ENCODE data around the gene GGA1. TPM values are rescaled to one million over a fixed set of nuclear protein-coding genes. Genes with fewer than 3 reads are reported as not detected.

GGA1 gene
- total and polyA plus RNA-seq, 9 of the 15 experiments (the other 6 are each of a cell fraction or from before 2014, with no cell fraction given): 1.5 to 69.5 (median 31.6) TPM

DNA sequence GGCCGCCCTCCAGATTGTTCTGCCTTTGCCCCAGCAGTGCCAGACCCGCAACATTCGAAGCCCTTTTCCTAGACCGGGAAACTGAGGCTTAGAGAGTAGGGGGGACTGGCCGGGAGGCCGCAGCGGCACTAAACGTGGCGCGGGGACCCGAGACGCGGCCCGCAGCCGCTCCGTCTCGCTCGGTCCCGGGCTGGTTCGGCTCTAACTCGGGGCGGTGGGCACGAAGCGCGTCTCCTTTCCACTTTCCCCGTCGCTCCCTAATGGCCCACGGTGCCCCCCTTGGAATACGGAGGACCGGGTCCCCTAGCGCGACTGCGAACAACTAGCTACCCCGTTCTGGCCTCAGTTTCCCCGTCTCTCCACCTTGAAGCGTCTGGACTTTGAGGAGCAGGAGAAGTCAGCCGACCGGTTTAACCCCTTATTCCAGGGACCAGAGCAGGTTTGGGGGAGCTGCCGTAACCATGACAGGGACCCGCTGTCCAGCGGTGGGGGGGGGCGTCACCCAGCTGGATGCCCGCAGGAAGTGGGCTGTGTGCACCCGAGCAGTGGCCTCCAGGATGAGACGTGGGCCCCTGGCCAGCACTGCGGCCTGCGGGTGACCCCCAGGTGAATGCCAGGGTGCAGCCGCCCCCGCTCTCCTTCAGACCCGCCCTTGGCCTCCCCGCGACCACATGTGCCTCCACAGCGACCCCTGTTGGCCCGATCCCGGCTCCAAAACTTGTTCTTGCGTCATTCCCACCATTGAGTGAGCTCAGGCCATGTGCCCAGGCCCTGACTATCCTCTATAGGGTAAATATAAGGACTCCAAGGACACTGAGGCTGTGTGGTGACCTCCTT, 47.2 kb upstream of the GGA1 start (continued):
- TF ChIP-seq ZNF592 (IDR thresholded peaks at IDR 0.05) (peak; percentile 96), KDM2B (CRISPR knock-in tag; IDR thresholded peaks at IDR 0.05) (no peak), POLR2A (conservative IDR thresholded peaks at IDR 0.05) (peak; percentile 61; the same call in 1 of the 2 replicates), ZNF134 (CRISPR knock-in tag; conservative IDR thresholded peaks at IDR 0.05) (no peak), NFIX (CRISPR knock-in tag; IDR thresholded peaks at IDR 0.05; ENCODE audit: low read depth) (no peak), CXXC5 (CRISPR knock-in tag; IDR thresholded peaks at IDR 0.05) (peak; percentile 56), BACH1 (tag; IDR thresholded peaks at IDR 0.05) (no peak), MEF2A (IDR thresholded peaks at IDR 0.05; ENCODE audit: control insufficient read depth, low read depth, low read length) (no peak), ZEB2 (IDR thresholded peaks at IDR 0.05) (no peak), RBM39 (optimal IDR thresholded peaks at IDR 0.05; ENCODE audit: low read depth, low read length) (no peak), DACH1 (IDR thresholded peaks at IDR 0.05; ENCODE audit: partially characterized antibody) (peak; percentile 46), ETV1 (tag; conservative IDR thresholded peaks at IDR 0.05; ENCODE audit: low read depth) (0 out of 2 replicates have a peak, but pooled peaks have one; percentile 26)
- TF ChIP-seq, protein P1, sequence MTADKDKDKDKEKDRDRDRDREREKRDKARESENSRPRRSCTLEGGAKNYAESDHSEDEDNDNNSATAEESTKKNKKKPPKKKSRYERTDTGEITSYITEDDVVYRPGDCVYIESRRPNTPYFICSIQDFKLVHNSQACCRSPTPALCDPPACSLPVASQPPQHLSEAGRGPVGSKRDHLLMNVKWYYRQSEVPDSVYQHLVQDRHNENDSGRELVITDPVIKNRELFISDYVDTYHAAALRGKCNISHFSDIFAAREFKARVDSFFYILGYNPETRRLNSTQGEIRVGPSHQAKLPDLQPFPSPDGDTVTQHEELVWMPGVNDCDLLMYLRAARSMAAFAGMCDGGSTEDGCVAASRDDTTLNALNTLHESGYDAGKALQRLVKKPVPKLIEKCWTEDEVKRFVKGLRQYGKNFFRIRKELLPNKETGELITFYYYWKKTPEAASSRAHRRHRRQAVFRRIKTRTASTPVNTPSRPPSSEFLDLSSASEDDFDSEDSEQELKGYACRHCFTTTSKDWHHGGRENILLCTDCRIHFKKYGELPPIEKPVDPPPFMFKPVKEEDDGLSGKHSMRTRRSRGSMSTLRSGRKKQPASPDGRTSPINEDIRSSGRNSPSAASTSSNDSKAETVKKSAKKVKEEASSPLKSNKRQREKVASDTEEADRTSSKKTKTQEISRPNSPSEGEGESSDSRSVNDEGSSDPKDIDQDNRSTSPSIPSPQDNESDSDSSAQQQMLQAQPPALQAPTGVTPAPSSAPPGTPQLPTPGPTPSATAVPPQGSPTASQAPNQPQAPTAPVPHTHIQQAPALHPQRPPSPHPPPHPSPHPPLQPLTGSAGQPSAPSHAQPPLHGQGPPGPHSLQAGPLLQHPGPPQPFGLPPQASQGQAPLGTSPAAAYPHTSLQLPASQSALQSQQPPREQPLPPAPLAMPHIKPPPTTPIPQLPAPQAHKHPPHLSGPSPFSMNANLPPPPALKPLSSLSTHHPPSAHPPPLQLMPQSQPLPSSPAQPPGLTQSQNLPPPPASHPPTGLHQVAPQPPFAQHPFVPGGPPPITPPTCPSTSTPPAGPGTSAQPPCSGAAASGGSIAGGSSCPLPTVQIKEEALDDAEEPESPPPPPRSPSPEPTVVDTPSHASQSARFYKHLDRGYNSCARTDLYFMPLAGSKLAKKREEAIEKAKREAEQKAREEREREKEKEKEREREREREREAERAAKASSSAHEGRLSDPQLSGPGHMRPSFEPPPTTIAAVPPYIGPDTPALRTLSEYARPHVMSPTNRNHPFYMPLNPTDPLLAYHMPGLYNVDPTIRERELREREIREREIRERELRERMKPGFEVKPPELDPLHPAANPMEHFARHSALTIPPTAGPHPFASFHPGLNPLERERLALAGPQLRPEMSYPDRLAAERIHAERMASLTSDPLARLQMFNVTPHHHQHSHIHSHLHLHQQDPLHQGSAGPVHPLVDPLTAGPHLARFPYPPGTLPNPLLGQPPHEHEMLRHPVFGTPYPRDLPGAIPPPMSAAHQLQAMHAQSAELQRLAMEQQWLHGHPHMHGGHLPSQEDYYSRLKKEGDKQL (CRISPR knock-in tag; IDR thresholded peaks at IDR 0.05; ENCODE audit: borderline replicate concordance): no peak

All from K562 (cell line).